Right lung (tissue), 5 donors: Measurements from ENCODE around the gene CCDC88B. TPM values are rescaled to one million over a fixed set of nuclear protein-coding genes. Genes with fewer than 3 reads are reported as not detected.
"Not testable (repeated sequence)": the region's sequence is repeated elsewhere in the genome, so short reads cannot be mapped to it uniquely, and the experiment has no call there.

Source experiments
- DNase-seq, 2 donors: peaks; one replicate each; pipeline ENCODE4 v3.0.0-alpha.2; 2013
- polyA plus RNA-seq, 5 donors: library from polyadenylated mRNA; unstranded; fragments of 120-200 nt; gene quantifications; one replicate each; pipeline versions ENCODE4 v1.2.1 to v1.2.3, GENCODE V29; 2013; ENCODE audit warnings: inconsistent platforms in 1 of 5, low replicate concordance in 1 of 5; ENCODE audit not compliant: insufficient read length in 5 of 5, insufficient read depth in 1 of 5

The CCDC88B gene
- polyA plus RNA-seq, 5 donors: 3.9 to 7.4 (median 5.2) TPM

- DNase-seq: no peak
Measured at GRCh38 chr11:64304032-64304315, 36.0 kb upstream of the CCDC88B start.

GRCh38 chr11:64304316-64305072, 35.5 kb upstream of the CCDC88B start:
- DNase-seq: peak; percentile 76 to 79

- DNase-seq: peak; percentile 98 to 99
Measured at GRCh38 chr11:64305075-64305690, 34.8 kb upstream of the CCDC88B start, which contains the start of gene ESRRA. Gene ESRRA, plus strand, starts transcription at chr11:64305524. Its CDS starts 1,656 bp downstream, at chr11:64307180.

GRCh38 chr11:64305691-64306562, 34.1 kb upstream of the CCDC88B start:
- no peak for DNase-seq

GRCh38 chr11:64306563-64306875, 33.5 kb upstream of the CCDC88B start:
- no peak for DNase-seq

GRCh38 chr11:64306876-64307622, 33.0 kb upstream of the CCDC88B start:
- no peak for DNase-seq

GRCh38 chr11:64307795-64308194, 32.2 kb upstream of the CCDC88B start:
- not testable (repeated sequence) for DNase-seq

- DNase-seq: no peak
Measured at GRCh38 chr11:64312947-64313346, 27.1 kb upstream of the CCDC88B start.

GRCh38 chr11:64313491-64314145, 26.4 kb upstream of the CCDC88B start:
- no peak for DNase-seq

- no peak for DNase-seq
Measured at GRCh38 chr11:64314146-64314804, 25.7 kb upstream of the CCDC88B start.

GRCh38 chr11:64314805-64315561, 25.0 kb upstream of the CCDC88B start:
- DNase-seq: no peak

GRCh38 chr11:64315667-64316526, 24.1 kb upstream of the CCDC88B start:
- not testable (repeated sequence) for DNase-seq

- DNase-seq: no peak
Measured at GRCh38 chr11:64316672-64317324, 23.2 kb upstream of the CCDC88B start.

GRCh38 chr11:64317325-64317960, 22.6 kb upstream of the CCDC88B start, which contains the start of gene TRMT112:
Gene TRMT112, minus strand, starts transcription at chr11:64317559. Its CDS starts 33 bp downstream, at chr11:64317526.
- DNase-seq: peak; percentile 91 to 95

- DNase-seq: peak; percentile 96 to 97
Measured at GRCh38 chr11:64317961-64318765, 21.8 kb upstream of the CCDC88B start, which contains the start of gene PRDX5. Gene PRDX5, plus strand, starts transcription at chr11:64318121. Its CDS starts 95 bp downstream, at chr11:64318216.
